RWPE1 (cell line): ENCODE results near the gene MEPE.
"Not testable (repeated sequence)": the region's sequence is repeated elsewhere in the genome, so short reads cannot be mapped to it uniquely, and the experiment has no call there.

Experiments
- CTCF ChIA-PET: fragments of 350-600 bp; sonication (Branson Sonifier 250); formaldehyde crosslinking; extraction: SDS; loops from one replicate; lab custom pipeline; 2021; lab: Yijun Ruan, JAX
- POLR2A ChIA-PET: fragments of 400-600 bp; formaldehyde crosslinking; extraction: SDS; loops from one replicate; lab custom pipeline; 2020; ENCODE audit warnings: antibody characterized with exemption; ENCODE audit not compliant: low non-redundant PET; lab: Yijun Ruan, JAX
- DNase-seq: peaks from one replicate; pipeline ENCODE4 v3.0.0; 2012; ENCODE audit warnings: low spot score
- H3K27ac ChIP-seq: fragments of 450-650 bp; 2 replicates; pipeline ENCODE4 v1.5.1; 2017
- TF ChIP-seq, protein P1 (sequence below): fragments of 450-650 bp; conservative IDR thresholded peaks from 2 replicates; pipeline ENCODE4 v1.5.1; 2017; ENCODE audit warnings: low read depth, mild to moderate bottlenecking

The MEPE gene

DNA sequence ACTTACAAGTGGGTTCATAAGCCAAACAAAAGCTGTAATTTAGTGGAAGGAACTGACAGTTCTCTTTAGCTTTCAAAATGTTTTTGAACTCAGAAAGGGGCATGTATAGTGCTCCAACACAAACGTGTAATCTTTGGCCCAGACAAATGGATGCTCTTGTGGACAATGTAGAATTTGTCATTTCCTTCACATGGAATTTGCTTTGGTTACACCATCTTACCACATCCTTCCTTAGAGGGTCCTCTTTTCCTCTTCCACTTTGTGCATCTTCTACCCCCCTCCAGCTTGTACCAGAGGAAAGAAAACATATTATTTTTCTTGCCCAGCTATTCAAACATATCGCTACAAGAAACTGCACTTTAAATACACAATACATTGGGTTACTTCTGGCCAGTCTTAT is 42.4 kb downstream of the MEPE start:
- H3K27ac ChIP-seq, result no peak overlapping the region
- TF ChIP-seq, protein P1, sequence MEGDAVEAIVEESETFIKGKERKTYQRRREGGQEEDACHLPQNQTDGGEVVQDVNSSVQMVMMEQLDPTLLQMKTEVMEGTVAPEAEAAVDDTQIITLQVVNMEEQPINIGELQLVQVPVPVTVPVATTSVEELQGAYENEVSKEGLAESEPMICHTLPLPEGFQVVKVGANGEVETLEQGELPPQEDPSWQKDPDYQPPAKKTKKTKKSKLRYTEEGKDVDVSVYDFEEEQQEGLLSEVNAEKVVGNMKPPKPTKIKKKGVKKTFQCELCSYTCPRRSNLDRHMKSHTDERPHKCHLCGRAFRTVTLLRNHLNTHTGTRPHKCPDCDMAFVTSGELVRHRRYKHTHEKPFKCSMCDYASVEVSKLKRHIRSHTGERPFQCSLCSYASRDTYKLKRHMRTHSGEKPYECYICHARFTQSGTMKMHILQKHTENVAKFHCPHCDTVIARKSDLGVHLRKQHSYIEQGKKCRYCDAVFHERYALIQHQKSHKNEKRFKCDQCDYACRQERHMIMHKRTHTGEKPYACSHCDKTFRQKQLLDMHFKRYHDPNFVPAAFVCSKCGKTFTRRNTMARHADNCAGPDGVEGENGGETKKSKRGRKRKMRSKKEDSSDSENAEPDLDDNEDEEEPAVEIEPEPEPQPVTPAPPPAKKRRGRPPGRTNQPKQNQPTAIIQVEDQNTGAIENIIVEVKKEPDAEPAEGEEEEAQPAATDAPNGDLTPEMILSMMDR, result no peak
- CTCF ChIA-PET, result no interaction called here
- DNase-seq, result no peak
- POLR2A ChIA-PET, result no interaction called here

DNA sequence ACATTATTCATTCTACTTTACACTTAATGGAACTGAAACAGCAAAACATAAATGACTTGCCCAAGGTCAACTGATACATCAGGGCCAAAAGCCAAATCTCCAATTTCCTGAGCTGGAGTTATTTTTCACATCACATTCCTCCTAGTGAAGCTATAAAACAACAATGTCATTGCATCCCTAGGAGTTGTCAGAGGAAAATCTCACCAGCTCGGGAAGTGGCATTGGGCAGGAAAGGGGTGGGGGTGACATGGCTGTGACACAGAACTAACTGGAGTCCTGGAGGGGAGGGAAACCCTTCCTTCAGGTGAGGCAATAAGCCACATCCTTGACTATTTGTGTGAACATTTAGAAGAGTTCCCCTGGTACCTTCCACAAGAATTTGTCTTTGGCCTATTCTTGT is 47.3 kb downstream of the MEPE start:
- ChIA-PET POLR2A (no interaction called here), CTCF (no interaction called here)
- DNase-seq, result no peak
- TF ChIP-seq, protein P1, result no peak
- H3K27ac ChIP-seq, result no peak overlapping the region

DNA sequence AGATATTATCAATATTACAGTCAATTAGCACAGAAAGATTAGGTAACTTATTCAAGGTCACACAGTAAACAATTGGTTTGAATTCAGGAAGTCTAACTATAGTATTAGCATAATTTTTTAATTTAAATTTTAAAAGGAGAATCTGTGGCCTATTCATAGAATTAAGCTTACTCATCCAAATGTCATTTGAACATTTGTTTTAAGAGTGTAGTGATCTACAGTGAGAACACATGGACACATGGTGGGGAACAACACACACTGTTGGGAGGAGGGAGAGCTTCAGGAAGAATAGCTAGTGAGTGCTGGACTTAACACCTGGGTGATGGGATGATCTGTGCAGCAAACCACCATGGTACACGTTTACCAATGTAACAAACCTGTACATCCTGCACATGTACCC is 48.3 kb downstream of the MEPE start:
- no peak for DNase-seq
- POLR2A ChIA-PET, result no interaction called here
- no peak overlapping the region for H3K27ac ChIP-seq
- CTCF ChIA-PET, result no interaction called here
- TF ChIP-seq, protein P1, result no peak

DNA sequence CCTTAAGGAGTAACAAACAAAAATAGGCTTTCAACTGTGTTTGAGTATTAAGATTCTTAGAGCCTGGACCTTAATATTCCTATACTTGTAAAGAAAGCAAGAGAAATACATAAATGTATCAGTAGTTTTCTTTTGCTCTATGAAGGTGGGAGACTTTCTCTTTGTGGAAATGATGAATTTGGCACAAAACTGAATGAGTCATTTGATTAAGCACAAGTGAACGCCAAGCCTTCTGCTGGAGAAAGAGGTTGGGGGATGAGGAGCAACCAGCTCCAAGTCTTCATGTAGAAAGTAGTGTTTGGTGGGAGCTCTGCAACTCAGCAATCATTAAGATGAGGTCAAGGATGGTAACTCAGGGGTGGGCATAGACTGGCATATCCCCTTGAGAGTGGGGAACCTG is 49.6 kb downstream of the MEPE start:
- no peak for DNase-seq

DNA sequence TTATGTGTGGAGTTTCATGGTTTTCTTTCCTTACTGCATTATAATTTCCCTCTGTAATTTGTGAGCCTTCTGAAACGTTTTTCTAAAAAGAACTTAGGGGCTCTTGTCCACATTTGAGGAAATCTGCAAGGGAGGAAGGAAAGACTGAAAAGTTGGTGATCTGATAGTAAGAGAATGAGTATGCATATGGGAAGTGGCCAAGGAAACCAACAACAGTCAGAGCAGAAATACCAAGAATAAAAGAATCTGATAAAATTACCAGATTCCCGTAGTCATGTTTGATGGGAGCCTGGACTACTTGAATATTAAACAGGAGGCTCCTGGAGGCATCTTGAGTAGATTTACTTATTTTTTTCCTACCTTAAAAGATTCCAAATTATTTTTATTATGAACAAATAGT is 50.1 kb downstream of the MEPE start:
- no peak for DNase-seq
- H3K27ac ChIP-seq, result no peak overlapping the region
- ChIA-PET POLR2A (no interaction called here), CTCF (no interaction called here)
- TF ChIP-seq, protein P1, result no peak

More for the DNA sequence above, 49.6 kb downstream of the MEPE start:
- H3K27ac ChIP-seq, result no peak overlapping the region
- TF ChIP-seq, protein P1, result no peak
- ChIA-PET POLR2A (no interaction called here), CTCF (no interaction called here)

DNA sequence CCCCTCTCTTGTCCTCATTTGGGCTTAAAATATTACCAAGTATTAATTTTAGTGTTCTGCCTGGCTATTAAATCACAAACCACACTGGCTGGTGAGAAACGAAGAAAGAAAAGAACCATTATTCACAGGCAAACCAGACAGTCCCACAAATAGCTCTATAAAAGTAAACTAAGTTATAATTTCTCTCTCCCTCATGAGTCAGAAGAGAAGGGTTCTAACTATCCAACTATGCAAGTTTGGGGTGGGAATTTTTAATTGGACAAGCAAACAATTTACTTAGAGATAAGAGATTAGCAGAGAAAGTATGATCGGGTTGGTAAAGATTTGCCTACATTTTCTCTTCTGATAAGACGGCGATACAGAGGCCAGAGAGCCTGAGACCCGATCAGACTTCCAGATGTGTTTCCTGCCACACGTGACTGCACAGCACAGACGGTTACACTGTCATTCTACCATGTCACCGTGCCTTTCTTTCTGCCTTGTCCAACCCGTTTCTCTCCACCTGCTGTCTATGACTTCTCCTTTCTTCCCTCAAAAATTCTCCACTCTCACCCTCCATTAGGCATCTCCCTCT is 52.3 kb downstream of the MEPE start:
- POLR2A ChIA-PET, result interaction anchor here (0.6 kb wide), 1 partner anchor 329 kb away, joined by 3 read pairs; no protein-coding TSS in a partner anchor
- CTCF ChIA-PET, result no interaction called here
- no peak overlapping the region for H3K27ac ChIP-seq
- no peak for DNase-seq
- TF ChIP-seq, protein P1, result no peak

DNA sequence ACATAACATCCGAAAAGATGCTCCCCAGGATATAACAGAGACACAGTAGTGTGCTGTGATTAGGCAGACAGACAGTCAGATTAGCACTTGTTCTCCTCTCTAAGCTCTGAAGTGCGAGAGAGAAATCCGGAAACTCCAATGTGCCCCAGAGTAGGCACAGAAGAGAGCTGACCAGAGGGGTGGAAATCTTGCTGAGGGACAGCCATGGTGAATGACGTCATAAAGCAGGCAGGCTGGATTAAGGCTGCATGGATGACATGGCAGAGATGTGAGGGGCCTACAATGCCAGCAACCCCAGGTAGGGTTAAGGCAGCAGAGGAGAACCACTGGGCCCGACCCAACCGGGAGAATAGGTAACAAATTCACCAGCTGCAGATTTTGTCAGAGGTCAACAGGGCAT is 53.3 kb downstream of the MEPE start:
- DNase-seq, result no peak
- H3K27ac ChIP-seq, result no peak overlapping the region
- ChIA-PET CTCF (no interaction called here), POLR2A (no interaction called here)
- TF ChIP-seq, protein P1, result no peak

DNA sequence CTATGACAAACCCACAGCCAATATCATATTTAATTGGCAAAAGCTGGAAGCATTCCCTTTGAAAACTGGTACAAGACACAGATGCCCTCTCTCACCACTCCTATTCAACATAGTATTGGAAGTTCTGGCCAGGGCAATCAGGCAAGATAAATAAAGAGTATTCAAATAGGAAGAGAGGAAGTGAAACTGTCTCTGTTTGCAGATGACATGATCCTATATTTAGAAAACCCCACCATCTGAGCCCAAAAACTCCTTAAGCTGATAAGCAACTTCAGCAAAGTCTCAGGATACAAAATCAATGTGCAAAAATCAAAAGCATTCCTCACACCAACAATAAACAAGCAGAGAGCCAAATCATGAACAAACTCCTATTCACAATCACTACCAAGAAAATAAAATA is 58.0 kb downstream of the MEPE start:
- H3K27ac ChIP-seq, POLR2A ChIA-PET, CTCF ChIA-PET, DNase-seq: not testable (repeated sequence)
